Mesenchymal stem cell (in vitro differentiated cells and primary cell): ENCODE data around the gene SGPP2.

Source experiments
- DNase-seq: peaks from one replicate; pipeline ENCODE4 v3.0.0-alpha.2; 2013
- H2AFZ ChIP-seq: one replicate; pipeline ENCODE4 v1.6.1; 2013; ENCODE audit warnings: low read depth, mild to moderate bottlenecking, control low read depth, inconsistent platforms, low read length, moderate library complexity
- H2AK5ac ChIP-seq: 2 replicates; pipeline ENCODE4 v1.6.1; 2013; ENCODE audit warnings: low read length, moderate library complexity, mild to moderate bottlenecking, inconsistent platforms; ENCODE audit not compliant: severe bottlenecking
- H2BK120ac ChIP-seq: one replicate; pipeline ENCODE4 v1.6.1; 2013; ENCODE audit warnings: low read depth, mild to moderate bottlenecking, inconsistent platforms, low read length, moderate library complexity
- H2BK12ac ChIP-seq, 2 experiments: one replicate each; pipeline ENCODE4 v1.6.1; 2013; ENCODE audit warnings: inconsistent platforms in 2 of 2, low read length in 2 of 2, mild to moderate bottlenecking in 2 of 2, moderate library complexity in 2 of 2, control low read depth in 1 of 2
- H2BK15ac ChIP-seq: one replicate; pipeline ENCODE4 v1.6.1; 2013; ENCODE audit warnings: mild to moderate bottlenecking, low read depth, inconsistent platforms; ENCODE audit not compliant: poor library complexity, severe bottlenecking
- H2BK5ac ChIP-seq: 2 replicates; pipeline ENCODE4 v1.6.1; 2013; ENCODE audit warnings: low read depth, mild to moderate bottlenecking, low read length, control low read depth, inconsistent platforms; ENCODE audit not compliant: poor library complexity, severe bottlenecking
- H3K14ac ChIP-seq, 2 experiments: one replicate each; pipeline ENCODE4 v1.6.1; 2013; ENCODE audit warnings: inconsistent platforms in 2 of 2, low read length in 2 of 2, control low read depth in 1 of 2, mild to moderate bottlenecking in 1 of 2, moderate library complexity in 1 of 2
- H3K18ac ChIP-seq, 2 experiments: one replicate each; pipeline ENCODE4 v1.6.1; 2013; ENCODE audit warnings: inconsistent platforms in 2 of 2, low read length in 2 of 2, control low read depth in 1 of 2, low read depth in 1 of 2, mild to moderate bottlenecking in 1 of 2
- H3K23ac ChIP-seq, 2 experiments: one replicate each; pipeline ENCODE4 v1.6.1; 2013; ENCODE audit warnings: inconsistent platforms in 2 of 2, low read length in 2 of 2, mild to moderate bottlenecking in 2 of 2, moderate library complexity in 2 of 2, control low read depth in 1 of 2
- H3K27ac ChIP-seq: 2 replicates; pipeline ENCODE4 v1.5.1; 2013; ENCODE audit warnings: mild to moderate bottlenecking, moderate library complexity, low read length, control low read depth, inconsistent platforms; ENCODE audit not compliant: poor library complexity, severe bottlenecking
- H3K27me3 ChIP-seq, 2 experiments: 2 replicates each; pipeline versions ENCODE4 v1.6.1 to v1.7.0; 2013; ENCODE audit warnings: low read length in 2 of 2, mild to moderate bottlenecking in 2 of 2, moderate library complexity in 2 of 2, control low read depth in 1 of 2, inconsistent platforms in 1 of 2; ENCODE audit not compliant: control insufficient read depth in 1 of 2, insufficient read depth in 1 of 2
- H3K36me3 ChIP-seq, 2 experiments: 2 replicates each; pipeline versions ENCODE4 v1.6.1 to v1.7.0; 2013; ENCODE audit warnings: low read length in 2 of 2, control low read depth in 1 of 2, inconsistent platforms in 1 of 2, low read depth in 1 of 2, mild to moderate bottlenecking in 1 of 2; ENCODE audit not compliant: insufficient read depth in 2 of 2, control insufficient read depth in 1 of 2
- H3K4ac ChIP-seq, 2 experiments: one replicate each; pipeline ENCODE4 v1.6.1; 2013; ENCODE audit warnings: inconsistent platforms in 2 of 2, low read length in 2 of 2, mild to moderate bottlenecking in 2 of 2, moderate library complexity in 2 of 2, control low read depth in 1 of 2, low read depth in 1 of 2
- H3K4me1 ChIP-seq: 2 replicates; pipeline ENCODE4 v1.6.1; 2013; ENCODE audit warnings: low read depth, low read length, control low read depth; ENCODE audit not compliant: control insufficient read depth, insufficient read depth
- H3K4me2 ChIP-seq: 2 replicates; pipeline ENCODE4 v1.6.1; 2013; ENCODE audit warnings: low read length, mild to moderate bottlenecking, inconsistent platforms; ENCODE audit not compliant: poor library complexity, severe bottlenecking
- H3K4me3 ChIP-seq, 2 experiments: 2 replicates each; pipeline versions ENCODE4 v1.5.1 to v1.7.0; 2013; ENCODE audit warnings: low read length in 2 of 2, mild to moderate bottlenecking in 2 of 2, control low read depth in 1 of 2, low read depth in 1 of 2; ENCODE audit not compliant: insufficient read depth in 1 of 2
- H3K79me1 ChIP-seq: replicated peaks from 2 replicates; pipeline ENCODE4 v1.6.1; 2013; ENCODE audit warnings: mild to moderate bottlenecking, control low read depth, low read length, inconsistent platforms; ENCODE audit not compliant: poor library complexity, severe bottlenecking
- H3K9ac ChIP-seq: 2 replicates; pipeline ENCODE4 v1.7.0; 2013; ENCODE audit warnings: mild to moderate bottlenecking, low read length, moderate library complexity
- H3K9me3 ChIP-seq: 2 replicates; pipeline ENCODE4 v1.7.0; 2013; ENCODE audit warnings: mild to moderate bottlenecking, low read length; ENCODE audit not compliant: control insufficient read depth
- H4K8ac ChIP-seq: one replicate; pipeline ENCODE4 v1.6.1; 2013; ENCODE audit warnings: inconsistent platforms, mild to moderate bottlenecking, low read length, moderate library complexity
- H4K91ac ChIP-seq: one replicate; pipeline ENCODE4 v1.6.1; 2013; ENCODE audit warnings: mild to moderate bottlenecking, low read length, inconsistent platforms
- WGBS: methylation state at CpG from one replicate; pipeline ENCODE4 v1.1.7; 2013; ENCODE audit warnings: mixed read lengths; 5-methylcytosine and 5-hydroxymethylcytosine counted together

Gene SGPP2

DNA sequence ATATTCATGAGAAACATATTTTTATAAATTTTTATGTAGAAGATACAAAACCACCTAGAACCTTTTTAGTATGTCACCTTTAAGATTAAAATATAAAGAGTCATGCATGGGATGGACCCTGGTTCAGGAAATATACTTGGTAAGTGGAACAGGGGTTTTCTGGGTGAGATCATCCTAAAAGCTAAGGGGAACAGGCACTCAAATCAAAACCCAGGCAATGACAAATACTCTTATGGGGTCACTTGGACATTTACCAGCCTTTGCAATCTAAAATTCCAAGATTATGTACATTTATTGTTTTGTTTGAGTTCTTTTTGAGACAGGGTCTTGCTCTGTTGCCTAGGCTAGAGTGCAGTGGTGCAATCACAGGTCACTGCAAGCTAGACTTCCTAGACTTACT is 65.8 kb downstream of the SGPP2 start:
- DNase-seq = no peak
- no peak overlapping the region for H3K9ac ChIP-seq
- H2BK120ac ChIP-seq = no peak overlapping the region
- no peaks in the 10 kb centered on the region for H3K9me3 ChIP-seq
- H3K4me1 ChIP-seq = no peaks in the 10 kb centered on the region
- H3K79me1 ChIP-seq = no peaks in the 10 kb centered on the region
- H3K27me3 ChIP-seq = peaks cover 0 to 10% of the 10 kb centered on the region in 2 experiments
- H3K14ac ChIP-seq = no peak overlapping the region
- no peak overlapping the region for H3K4me3 ChIP-seq
- H3K4ac ChIP-seq = no peak overlapping the region
- H4K8ac ChIP-seq = no peak overlapping the region
- H2AFZ ChIP-seq = no peak overlapping the region
- H4K91ac ChIP-seq = no peak overlapping the region
- H3K18ac ChIP-seq = no peak overlapping the region
- H2BK15ac ChIP-seq = no peak overlapping the region
- H2AK5ac ChIP-seq = no peak overlapping the region
- H2BK5ac ChIP-seq = no peak overlapping the region
- H2BK12ac ChIP-seq = no peak overlapping the region
- H3K23ac ChIP-seq = no peak overlapping the region
- no peak overlapping the region for H3K27ac ChIP-seq
- H3K4me2 ChIP-seq = no peak overlapping the region
- no peaks in the 10 kb centered on the region for H3K36me3 ChIP-seq

DNA sequence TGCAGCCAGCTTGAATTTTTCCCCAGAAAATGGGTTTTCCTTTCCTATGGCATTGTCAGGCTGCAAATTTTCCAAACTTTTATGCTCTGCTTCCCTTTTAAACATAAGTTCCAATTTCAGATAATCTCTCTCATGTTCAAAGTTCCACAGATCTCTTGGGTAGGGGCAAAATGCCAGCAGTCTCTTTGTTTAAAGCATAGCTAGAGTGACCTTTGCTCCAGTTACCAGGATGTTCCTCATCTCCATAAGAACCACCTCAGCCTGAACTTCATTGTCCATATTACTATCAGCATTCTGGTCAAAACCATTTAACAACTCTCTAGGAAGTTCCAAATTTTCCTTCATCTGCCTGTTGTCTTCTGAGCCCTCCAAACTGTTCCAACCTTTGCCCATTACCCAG is 68.3 kb downstream of the SGPP2 start:
- H2BK5ac ChIP-seq = no peak overlapping the region
- H3K27ac ChIP-seq = no peak overlapping the region
- H3K4me1 ChIP-seq = no peaks in the 10 kb centered on the region
- peaks cover 0 to 3% of the 10 kb centered on the region in 2 experiments for H3K27me3 ChIP-seq
- no peak overlapping the region for H3K4me2 ChIP-seq
- H3K4ac ChIP-seq = no peak overlapping the region
- no peak overlapping the region for H4K91ac ChIP-seq
- no peaks in the 10 kb centered on the region for H3K9me3 ChIP-seq
- H3K18ac ChIP-seq = no peak overlapping the region
- no peak overlapping the region for H2BK15ac ChIP-seq
- H2AFZ ChIP-seq = no peak overlapping the region
- no peak overlapping the region for H4K8ac ChIP-seq
- no peak overlapping the region for H2BK120ac ChIP-seq
- H3K23ac ChIP-seq = no peak overlapping the region
- H3K4me3 ChIP-seq = no peak overlapping the region
- DNase-seq = no peak
- H3K79me1 ChIP-seq = no peaks in the 10 kb centered on the region
- H3K14ac ChIP-seq = no peak overlapping the region
- no peak overlapping the region for H2BK12ac ChIP-seq
- H3K36me3 ChIP-seq = no peaks in the 10 kb centered on the region
- H2AK5ac ChIP-seq = no peak overlapping the region
- no peak overlapping the region for H3K9ac ChIP-seq

GRCh38 chr2:222494104-222494739 is 69.9 kb downstream of the SGPP2 start:
- no peak overlapping the region for H2BK120ac ChIP-seq
- no peaks in the 10 kb centered on the region for H3K79me1 ChIP-seq
- H2BK12ac ChIP-seq = no peak overlapping the region
- H3K27ac ChIP-seq = no peak overlapping the region
- H3K23ac ChIP-seq = no peak overlapping the region
- H2BK15ac ChIP-seq = no peak overlapping the region
- no peak overlapping the region for H3K9ac ChIP-seq
- no peak overlapping the region for H3K4ac ChIP-seq
- no peak overlapping the region for H2BK5ac ChIP-seq
- WGBS = 87% methylated on average over 10 of the region's 11 CpGs
- H3K14ac ChIP-seq = no peak overlapping the region
- H3K9me3 ChIP-seq = no peaks in the 10 kb centered on the region
- H3K4me3 ChIP-seq = no peak overlapping the region
- no peak for DNase-seq
- H3K27me3 ChIP-seq = peaks cover 0 to 6% of the 10 kb centered on the region in 2 experiments
- no peak overlapping the region for H3K4me2 ChIP-seq
- no peak overlapping the region for H4K8ac ChIP-seq
- H2AK5ac ChIP-seq = no peak overlapping the region
- no peaks in the 10 kb centered on the region for H3K4me1 ChIP-seq
- H2AFZ ChIP-seq = no peak overlapping the region
- H3K18ac ChIP-seq = no peak overlapping the region
- H3K36me3 ChIP-seq = no peaks in the 10 kb centered on the region
- H4K91ac ChIP-seq = no peak overlapping the region

DNA sequence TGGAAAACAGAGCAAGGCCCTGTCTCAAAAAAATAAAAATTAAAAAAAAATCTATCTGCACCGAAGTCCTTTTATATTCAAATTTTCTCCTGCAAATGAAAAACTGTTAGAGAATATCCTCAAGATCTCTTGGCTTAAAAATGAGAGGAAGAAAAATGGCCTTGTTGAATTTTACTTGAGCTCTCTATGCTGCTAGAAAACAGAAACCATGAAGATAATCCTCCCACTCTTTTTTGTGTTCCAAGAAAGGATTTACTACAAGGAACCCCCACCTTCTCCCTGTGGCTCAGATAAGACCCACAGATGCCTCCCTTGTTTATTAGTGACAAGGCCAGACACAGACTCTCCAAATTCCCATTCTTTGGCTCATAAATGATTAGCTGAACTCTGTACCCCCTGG is 71.0 kb downstream of the SGPP2 start:
- no peaks in the 10 kb centered on the region for H3K36me3 ChIP-seq
- no peak overlapping the region for H3K27ac ChIP-seq
- no peaks in the 10 kb centered on the region for H3K79me1 ChIP-seq
- H3K23ac ChIP-seq = no peak overlapping the region
- H3K4me3 ChIP-seq = no peak overlapping the region
- no peak overlapping the region for H2AK5ac ChIP-seq
- H3K14ac ChIP-seq = no peak overlapping the region
- no peak overlapping the region for H4K8ac ChIP-seq
- H3K4me2 ChIP-seq = no peak overlapping the region
- H3K9me3 ChIP-seq = no peaks in the 10 kb centered on the region
- H3K27me3 ChIP-seq = peaks cover 8 to 17% of the 10 kb centered on the region in 2 experiments
- H2BK12ac ChIP-seq = no peak overlapping the region
- H3K18ac ChIP-seq = no peak overlapping the region
- H4K91ac ChIP-seq = no peak overlapping the region
- no peak overlapping the region for H3K4ac ChIP-seq
- no peak overlapping the region for H2BK120ac ChIP-seq
- no peak for DNase-seq
- no peak overlapping the region for H3K9ac ChIP-seq
- no peak overlapping the region for H2BK5ac ChIP-seq
- H2BK15ac ChIP-seq = no peak overlapping the region
- no peaks in the 10 kb centered on the region for H3K4me1 ChIP-seq
- H2AFZ ChIP-seq = no peak overlapping the region
- WGBS = no CpG with 5 or more reads among the region's 1 CpG
